ENCODE data around the gene KRT79. TPM values are rescaled to one million over a fixed set of nuclear protein-coding genes. Genes with fewer than 3 reads are reported as not detected.

The KRT79 gene
- total RNA-seq, 4 donors from 2014 or later, result not detected

GRCh38 chr12:52824741-52825410 lies 9.2 kb downstream of the KRT79 start:
- intact Hi-C loops (cut with DNase I), result no loop called here
- no peak for TF ChIP-seq CTCF (IDR thresholded peaks at IDR 0.05)
- TF ChIP-seq POLR2A (IDR thresholded peaks at IDR 0.05; ENCODE audit: low read depth), result no peak
- TF ChIP-seq EP300 (IDR thresholded peaks at IDR 0.05), result no peak
- no peak for TF ChIP-seq POLR2AphosphoS5 (IDR thresholded peaks at IDR 0.05)
- 89% methylated on average over 5 of the region's 5 CpGs for WGBS

GRCh38 chr12:52823761-52824450 lies 10.2 kb downstream of the KRT79 start:
- Histone ChIP-seq H3K4me3 (no peak overlapping the region), H3K4me1 (peaks cover 0 to 8% (median 4%) of the 10 kb centered on the region in 4 donors), H3K36me3 (no peaks in the 10 kb centered on the region), H3K27ac (replicated peaks in 1 of 4) (no peak overlapping the region), H3K9me3 (no peaks in the 10 kb centered on the region), H3K27me3 (peaks cover 0 to 15% (median 0%) of the 10 kb centered on the region in 4 donors)
- 77% methylated on average over 2 of the region's 15 CpGs for WGBS
- DNase-seq (ENCODE audit: extremely low spot score), result no peak
- intact Hi-C loops (cut with DNase I), result no loop called here
- no peak for TF ChIP-seq POLR2A (IDR thresholded peaks at IDR 0.05; ENCODE audit: low read depth)
- TF ChIP-seq EP300 (IDR thresholded peaks at IDR 0.05), result no peak
- no peak for TF ChIP-seq CTCF (IDR thresholded peaks at IDR 0.05)
- TF ChIP-seq POLR2AphosphoS5 (IDR thresholded peaks at IDR 0.05), result no peak

More at GRCh38 chr12:52824741-52825410, 9.2 kb downstream of the KRT79 start:
- no peak overlapping the region for H3K27ac ChIP-seq (replicated peaks in 1 of 4)
- H3K9me3 ChIP-seq, result no peaks in the 10 kb centered on the region
- H3K36me3 ChIP-seq, result no peaks in the 10 kb centered on the region
- peaks cover 0 to 8% (median 4%) of the 10 kb centered on the region in 4 donors for H3K4me1 ChIP-seq
- peaks cover 0 to 7% (median 0%) of the 10 kb centered on the region in 4 donors for H3K27me3 ChIP-seq
- H3K4me3 ChIP-seq, result no peak overlapping the region
- DNase-seq (ENCODE audit: extremely low spot score), result no peak

DNA sequence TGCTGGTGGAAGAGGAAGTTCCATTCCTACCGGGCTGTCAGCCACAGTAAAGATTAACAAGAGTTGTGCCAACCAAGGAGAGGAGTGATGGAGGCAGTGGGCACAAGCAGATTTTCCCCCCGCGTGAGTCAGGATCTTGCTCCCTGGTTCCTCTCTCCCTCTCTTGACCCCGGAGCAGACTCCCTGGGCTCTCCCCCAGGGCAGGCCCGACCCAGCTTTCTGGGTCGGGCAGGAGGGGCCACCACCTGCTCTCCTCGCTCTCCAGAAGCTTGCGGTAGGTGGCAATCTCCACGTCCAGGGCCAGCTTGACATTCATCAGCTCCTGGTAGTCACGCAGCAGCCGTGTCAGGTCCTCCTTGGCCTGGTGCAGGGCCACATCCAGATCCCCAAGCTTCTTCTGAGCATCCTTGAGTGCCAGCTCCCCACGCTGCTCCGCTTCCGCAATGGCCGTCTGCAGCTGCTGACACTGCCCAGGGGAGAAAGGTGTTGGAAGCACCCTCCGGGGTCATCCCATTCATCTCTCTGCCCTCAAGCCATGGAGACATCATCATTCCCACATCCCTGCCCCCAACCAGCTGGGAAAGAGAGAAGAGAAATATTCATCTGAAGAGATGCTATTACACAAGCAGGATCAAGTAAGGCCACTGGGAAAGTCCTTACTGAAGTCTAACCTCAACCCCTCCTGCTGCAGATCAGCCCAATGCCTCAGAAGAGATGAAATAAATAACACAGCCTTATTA lies 11.2 kb downstream of the KRT79 start:
- H3K36me3 ChIP-seq, result no peaks in the 10 kb centered on the region
- 80% methylated on average over 8 of the region's 16 CpGs for WGBS

More for the DNA sequence above, 11.2 kb downstream of the KRT79 start:
- H3K9me3 ChIP-seq, result no peaks in the 10 kb centered on the region
- no peak for TF ChIP-seq CTCF (IDR thresholded peaks at IDR 0.05)
- TF ChIP-seq EP300 (IDR thresholded peaks at IDR 0.05), result no peak
- no peak for TF ChIP-seq POLR2A (IDR thresholded peaks at IDR 0.05; ENCODE audit: low read depth)
- TF ChIP-seq POLR2AphosphoS5 (IDR thresholded peaks at IDR 0.05), result no peak
- intact Hi-C loops (cut with DNase I), result no loop called here
- H3K4me1 ChIP-seq, result peaks cover 0 to 8% (median 4%) of the 10 kb centered on the region in 4 donors
- no peak for DNase-seq (ENCODE audit: extremely low spot score)
- H3K27me3 ChIP-seq, result peaks cover 0 to 20% (median 0%) of the 10 kb centered on the region in 4 donors
- H3K27ac ChIP-seq (replicated peaks in 1 of 4), result no peak overlapping the region
- no peak overlapping the region for H3K4me3 ChIP-seq
